ENCODE results near the gene CA5A. TPM values are rescaled to one million over a fixed set of nuclear protein-coding genes. Genes with fewer than 3 reads are reported as not detected.
A peak's percentile ranks its signal among the peaks of the same experiment; 100 is the strongest.
"Not testable (repeated sequence)": the region's sequence is repeated elsewhere in the genome, so short reads cannot be mapped to it uniquely, and the experiment has no call there.

Gene CA5A
- total and polyA plus RNA-seq, 2 donors = 0.05 to 0.09 TPM

DNA sequence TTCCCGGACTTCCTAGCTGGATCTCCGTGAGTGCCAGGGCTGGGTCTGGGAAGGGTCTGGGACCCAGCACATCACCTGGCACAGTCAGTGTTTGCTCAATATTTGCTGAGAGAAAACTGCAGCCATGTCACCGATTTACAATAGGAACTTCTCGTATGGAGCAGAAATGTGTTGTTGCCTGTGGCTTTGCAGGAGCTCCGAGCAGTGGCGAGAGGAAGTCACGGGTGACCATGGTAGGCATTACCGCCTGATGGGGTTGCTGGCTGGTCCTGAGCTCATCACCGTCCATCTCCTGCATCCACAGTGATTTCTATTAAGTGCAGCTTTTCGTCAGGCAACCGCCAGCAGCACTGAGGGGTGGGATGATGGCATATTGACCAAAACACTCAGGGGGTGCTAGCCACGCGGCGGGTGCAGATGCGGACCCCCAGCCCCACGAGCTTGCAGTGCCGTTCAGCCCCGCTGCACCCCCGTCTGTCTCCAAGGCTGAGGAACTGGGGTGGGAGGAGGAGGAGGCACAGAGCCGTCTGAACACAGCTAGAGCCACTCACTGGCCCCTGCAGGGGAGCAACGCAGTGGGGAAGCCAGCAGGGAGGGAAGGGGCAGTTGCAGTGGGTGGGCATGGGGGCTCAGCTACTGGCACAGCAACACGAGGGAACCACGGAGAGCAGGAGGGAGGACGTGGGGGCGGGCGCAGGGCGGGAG is 22.2 kb downstream of the CA5A start:
- H3K27ac ChIP-seq (ENCODE audit: low read depth in 1 of 2, low read length in 1 of 2); H3K36me3 ChIP-seq (ENCODE audit: control insufficient read depth in 2 of 2, insufficient read depth in 2 of 2, low read length in 1 of 2); H3K27me3 ChIP-seq (ENCODE audit: control insufficient read depth in 2 of 2, insufficient read depth in 1 of 2, low read length in 1 of 2); H3K4me1 ChIP-seq (ENCODE audit: control insufficient read depth in 2 of 2, insufficient read depth in 2 of 2, low read length in 2 of 2); DNase-seq (ENCODE audit: low read depth in 6 of 9, low spot score in 9 of 9); H3K4me3 ChIP-seq (ENCODE audit: low read length in 2 of 2); H3K9me3 ChIP-seq (ENCODE audit: control insufficient read depth in 2 of 2, insufficient read depth in 1 of 2, low read length in 1 of 2): not testable (repeated sequence)
- WGBS = 87% methylated on average over 27 of the region's 27 CpGs

DNA sequence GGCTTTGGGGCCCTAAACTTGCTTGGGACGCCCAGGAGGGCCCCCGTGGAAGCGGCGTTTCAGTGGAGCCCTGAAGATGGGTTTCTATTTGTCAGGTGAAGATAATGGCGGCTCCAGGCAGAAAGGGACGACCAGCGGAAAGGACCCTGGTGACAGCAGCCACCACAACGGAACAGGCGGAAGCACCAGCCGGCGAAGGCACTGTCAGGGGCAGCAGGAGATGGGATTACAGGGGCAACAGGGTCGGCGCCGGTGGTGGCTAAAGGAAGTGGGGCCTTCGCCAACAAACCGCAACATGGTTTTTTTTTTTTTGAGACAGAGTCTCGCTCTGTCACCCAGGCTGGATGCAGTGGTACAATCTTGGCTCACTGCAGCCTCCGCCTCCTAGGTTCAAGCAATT is 23.6 kb downstream of the CA5A start:
- H3K27me3 ChIP-seq (ENCODE audit: control insufficient read depth in 2 of 2, insufficient read depth in 1 of 2, low read length in 1 of 2); H3K36me3 ChIP-seq (ENCODE audit: control insufficient read depth in 2 of 2, insufficient read depth in 2 of 2, low read length in 1 of 2); H3K4me3 ChIP-seq (ENCODE audit: low read length in 2 of 2); H3K4me1 ChIP-seq (ENCODE audit: control insufficient read depth in 2 of 2, insufficient read depth in 2 of 2, low read length in 2 of 2); H3K27ac ChIP-seq (ENCODE audit: low read depth in 1 of 2, low read length in 1 of 2); H3K9me3 ChIP-seq (ENCODE audit: control insufficient read depth in 2 of 2, insufficient read depth in 1 of 2, low read length in 1 of 2); DNase-seq (ENCODE audit: low read depth in 6 of 9, low spot score in 9 of 9): not testable (repeated sequence)
- 88% methylated on average over 18 of the region's 18 CpGs for WGBS

DNA sequence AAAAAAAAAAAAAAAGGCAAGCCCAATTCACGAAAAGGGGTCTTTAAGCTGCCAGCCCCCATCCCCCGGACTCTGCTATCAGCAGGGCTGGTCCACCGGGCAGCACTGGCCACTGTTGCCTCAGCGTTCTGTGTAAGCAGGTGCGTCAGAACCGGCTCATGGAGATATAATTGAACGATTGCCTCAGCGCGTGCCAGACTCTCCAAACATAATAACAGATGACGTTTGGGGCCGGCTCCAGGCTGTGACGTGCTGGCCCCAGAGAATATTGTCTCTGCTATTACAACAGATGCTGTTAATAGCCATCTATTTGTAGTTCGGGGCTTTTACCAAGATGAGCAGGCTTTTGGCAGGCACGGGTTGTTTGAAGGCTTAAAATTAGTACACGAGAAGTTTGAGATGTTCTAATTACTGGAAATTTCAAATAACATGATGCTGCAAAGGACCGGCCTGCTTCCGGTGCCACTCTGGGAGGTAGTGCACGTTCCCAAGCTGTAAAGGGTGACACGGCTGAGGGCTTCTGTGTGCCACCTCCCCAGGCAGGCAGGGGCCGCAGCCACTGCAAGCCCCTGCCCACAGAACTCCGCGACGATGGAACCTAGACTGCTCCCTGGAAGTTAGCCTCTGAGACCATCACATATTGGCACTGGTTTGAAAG is 25.1 kb downstream of the CA5A start:
- H3K27ac ChIP-seq (ENCODE audit: low read depth in 1 of 2, low read length in 1 of 2) = not testable (repeated sequence)
- WGBS = 92% methylated on average over 23 of the region's 23 CpGs

DNA sequence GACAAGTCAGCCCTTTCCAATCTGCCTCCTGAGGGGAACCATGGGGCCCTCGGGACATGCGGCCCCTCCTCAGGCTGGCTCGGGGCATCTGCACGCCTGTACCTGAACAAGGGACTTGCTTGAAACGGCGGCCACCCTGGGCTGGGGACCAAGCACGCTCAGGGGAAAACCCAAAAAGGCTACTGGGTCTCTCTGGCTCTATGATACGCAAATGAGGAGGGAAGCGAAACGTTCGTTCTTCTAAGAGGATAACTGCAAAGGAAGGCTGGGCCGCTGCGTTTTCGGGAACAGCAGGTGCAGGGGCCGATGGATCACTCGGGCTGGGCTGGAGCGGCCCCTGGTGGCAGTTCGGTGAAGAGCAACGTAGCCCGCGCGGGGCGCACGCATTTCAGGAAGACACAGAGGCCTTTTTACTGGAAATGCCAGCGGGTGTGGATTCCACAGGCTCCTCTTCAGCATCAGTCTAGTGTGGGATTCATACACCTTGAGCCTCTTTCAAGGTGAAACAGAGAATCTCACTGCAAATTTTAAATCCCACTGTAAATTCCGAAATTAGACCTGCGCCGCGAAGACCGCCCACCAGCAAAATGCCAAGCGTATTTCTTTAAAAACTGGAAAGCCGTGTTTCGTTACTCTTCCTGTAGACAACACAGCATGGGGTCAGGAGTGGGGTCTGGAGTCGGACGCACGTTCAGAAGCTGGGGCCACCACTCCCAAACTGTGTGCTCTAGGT is 27.0 kb downstream of the CA5A start:
- 44% methylated on average over 36 of the region's 36 CpGs for WGBS
- not testable (repeated sequence) for H3K4me3 ChIP-seq (ENCODE audit: low read length in 2 of 2); H3K27me3 ChIP-seq (ENCODE audit: control insufficient read depth in 2 of 2, insufficient read depth in 1 of 2, low read length in 1 of 2); H3K4me1 ChIP-seq (ENCODE audit: control insufficient read depth in 2 of 2, insufficient read depth in 2 of 2, low read length in 2 of 2); H3K36me3 ChIP-seq (ENCODE audit: control insufficient read depth in 2 of 2, insufficient read depth in 2 of 2, low read length in 1 of 2); H3K27ac ChIP-seq (ENCODE audit: low read depth in 1 of 2, low read length in 1 of 2); H3K9me3 ChIP-seq (ENCODE audit: control insufficient read depth in 2 of 2, insufficient read depth in 1 of 2, low read length in 1 of 2)
- peak in 6 of 9 donors; percentile 43 to 76 (median 54) for DNase-seq (ENCODE audit: low read depth in 6 of 9, low spot score in 9 of 9)

More for the DNA sequence above, 25.1 kb downstream of the CA5A start:
- H3K4me1 ChIP-seq (ENCODE audit: control insufficient read depth in 2 of 2, insufficient read depth in 2 of 2, low read length in 2 of 2); H3K36me3 ChIP-seq (ENCODE audit: control insufficient read depth in 2 of 2, insufficient read depth in 2 of 2, low read length in 1 of 2); DNase-seq (ENCODE audit: low read depth in 6 of 9, low spot score in 9 of 9); H3K9me3 ChIP-seq (ENCODE audit: control insufficient read depth in 2 of 2, insufficient read depth in 1 of 2, low read length in 1 of 2); H3K4me3 ChIP-seq (ENCODE audit: low read length in 2 of 2); H3K27me3 ChIP-seq (ENCODE audit: control insufficient read depth in 2 of 2, insufficient read depth in 1 of 2, low read length in 1 of 2): not testable (repeated sequence)

DNA sequence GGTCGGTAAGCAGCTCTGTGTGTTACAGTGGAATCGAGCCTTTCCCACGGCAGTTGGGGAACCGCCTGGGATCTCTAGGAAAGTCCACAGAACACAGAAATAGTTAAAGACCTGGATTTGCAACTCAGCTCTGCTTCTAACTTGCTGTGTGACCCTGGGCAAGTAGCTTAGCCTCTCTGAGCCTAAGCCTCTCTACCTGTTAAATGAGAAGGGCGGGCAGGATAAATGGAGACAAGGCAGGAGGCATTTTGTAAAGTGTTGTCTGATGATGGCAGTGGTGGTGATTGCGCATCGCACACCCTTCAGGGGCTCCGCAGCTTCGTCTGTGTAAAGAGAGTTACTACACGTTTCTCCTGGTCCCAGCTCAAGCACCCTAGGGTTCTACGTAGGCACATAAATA is 28.2 kb downstream of the CA5A start:
- H3K4me1 ChIP-seq (ENCODE audit: control insufficient read depth in 2 of 2, insufficient read depth in 2 of 2, low read length in 2 of 2); H3K9me3 ChIP-seq (ENCODE audit: control insufficient read depth in 2 of 2, insufficient read depth in 1 of 2, low read length in 1 of 2); H3K27ac ChIP-seq (ENCODE audit: low read depth in 1 of 2, low read length in 1 of 2); H3K36me3 ChIP-seq (ENCODE audit: control insufficient read depth in 2 of 2, insufficient read depth in 2 of 2, low read length in 1 of 2); H3K27me3 ChIP-seq (ENCODE audit: control insufficient read depth in 2 of 2, insufficient read depth in 1 of 2, low read length in 1 of 2); DNase-seq (ENCODE audit: low read depth in 6 of 9, low spot score in 9 of 9); H3K4me3 ChIP-seq (ENCODE audit: low read length in 2 of 2): not testable (repeated sequence)
- WGBS = 97% methylated on average over 11 of the region's 11 CpGs

DNA sequence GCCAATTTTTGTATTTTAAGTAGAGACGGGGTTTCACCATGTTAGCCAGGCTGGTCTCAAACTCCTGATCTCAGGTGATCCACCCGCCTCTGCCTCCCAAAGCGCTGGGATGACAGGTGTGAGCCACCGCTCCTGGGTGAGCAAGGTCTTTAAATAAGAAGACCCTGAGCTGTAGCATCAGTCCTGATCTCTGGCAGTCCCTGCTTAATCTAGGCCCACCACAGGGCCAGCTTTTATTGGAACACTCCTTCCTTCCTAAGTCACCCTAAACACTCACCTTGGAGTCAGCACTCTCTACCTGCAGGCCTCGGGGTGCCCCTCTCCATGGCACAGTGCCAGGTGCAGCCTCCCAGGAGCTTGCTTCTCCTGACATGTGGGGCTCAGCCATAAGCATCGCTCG is 30.8 kb downstream of the CA5A start:
- DNase-seq (ENCODE audit: low read depth in 6 of 9, low spot score in 9 of 9); H3K27me3 ChIP-seq (ENCODE audit: control insufficient read depth in 2 of 2, insufficient read depth in 1 of 2, low read length in 1 of 2); H3K4me3 ChIP-seq (ENCODE audit: low read length in 2 of 2); H3K27ac ChIP-seq (ENCODE audit: low read depth in 1 of 2, low read length in 1 of 2); H3K4me1 ChIP-seq (ENCODE audit: control insufficient read depth in 2 of 2, insufficient read depth in 2 of 2, low read length in 2 of 2); H3K36me3 ChIP-seq (ENCODE audit: control insufficient read depth in 2 of 2, insufficient read depth in 2 of 2, low read length in 1 of 2); H3K9me3 ChIP-seq (ENCODE audit: control insufficient read depth in 2 of 2, insufficient read depth in 1 of 2, low read length in 1 of 2): not testable (repeated sequence)
- 97% methylated on average over 7 of the region's 7 CpGs for WGBS

GRCh38 chr16:87904963-87905362 is 31.4 kb downstream of the CA5A start:
- not testable (repeated sequence) for H3K9me3 ChIP-seq (ENCODE audit: control insufficient read depth in 2 of 2, insufficient read depth in 1 of 2, low read length in 1 of 2); H3K27ac ChIP-seq (ENCODE audit: low read depth in 1 of 2, low read length in 1 of 2); H3K4me1 ChIP-seq (ENCODE audit: control insufficient read depth in 2 of 2, insufficient read depth in 2 of 2, low read length in 2 of 2); DNase-seq (ENCODE audit: low read depth in 6 of 9, low spot score in 9 of 9); H3K36me3 ChIP-seq (ENCODE audit: control insufficient read depth in 2 of 2, insufficient read depth in 2 of 2, low read length in 1 of 2); H3K27me3 ChIP-seq (ENCODE audit: control insufficient read depth in 2 of 2, insufficient read depth in 1 of 2, low read length in 1 of 2); H3K4me3 ChIP-seq (ENCODE audit: low read length in 2 of 2)
- WGBS = 99% methylated on average over 5 of the region's 5 CpGs

DNA sequence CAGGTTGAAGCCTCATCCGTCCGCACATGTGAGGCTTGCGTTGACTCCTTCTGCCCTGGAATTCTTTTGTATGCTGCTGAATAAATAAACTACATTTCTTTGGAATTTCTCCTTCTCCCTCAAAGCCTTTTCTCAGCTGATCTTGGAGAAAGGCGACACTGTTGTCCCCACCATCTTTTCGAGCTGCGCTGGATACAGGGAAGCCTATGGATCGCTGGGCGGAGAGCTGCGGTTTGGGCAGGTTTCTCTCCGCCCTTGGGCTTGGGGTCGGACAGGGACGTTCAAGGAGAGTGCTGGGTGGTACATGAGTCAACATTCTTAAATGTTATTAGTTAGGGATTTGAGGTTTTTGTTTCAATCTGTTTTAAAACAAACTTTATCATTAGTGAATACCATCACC is 35.8 kb downstream of the CA5A start:
- H3K9me3 ChIP-seq (ENCODE audit: control insufficient read depth in 2 of 2, insufficient read depth in 1 of 2, low read length in 1 of 2); H3K4me3 ChIP-seq (ENCODE audit: low read length in 2 of 2); H3K27me3 ChIP-seq (ENCODE audit: control insufficient read depth in 2 of 2, insufficient read depth in 1 of 2, low read length in 1 of 2); H3K36me3 ChIP-seq (ENCODE audit: control insufficient read depth in 2 of 2, insufficient read depth in 2 of 2, low read length in 1 of 2); DNase-seq (ENCODE audit: low read depth in 6 of 9, low spot score in 9 of 9); H3K27ac ChIP-seq (ENCODE audit: low read depth in 1 of 2, low read length in 1 of 2): not testable (repeated sequence)
- peaks cover 29 to 42% of the 10 kb centered on the region in 2 donors for H3K4me1 ChIP-seq (ENCODE audit: control insufficient read depth in 2 of 2, insufficient read depth in 2 of 2, low read length in 2 of 2)
- WGBS = 93% methylated on average over 12 of the region's 12 CpGs
